CD8-positive, alpha-beta memory T cell (primary cell): ENCODE measurements around the gene DHRS7C. TPM values are rescaled to one million over a fixed set of nuclear protein-coding genes. Genes with fewer than 3 reads are reported as not detected.

ENCODE experiments used
- CTCF ChIA-PET: fragments of 350-600 bp; sonication (Branson Sonifier 250); formaldehyde crosslinking; loops from one replicate; lab custom pipeline; 2021; ENCODE audit warnings: antibody characterized with exemption; lab: Charles Lee
- POLR2A ChIA-PET: fragments of 350-600 bp; sonication (Branson Sonifier 250); formaldehyde crosslinking; loops from one replicate; lab custom pipeline; 2021; ENCODE audit warnings: antibody characterized with exemption; lab: Charles Lee
- DNase-seq, 5 donors: peaks; one replicate each; pipeline versions ENCODE4 v3.0.0 to v3.0.0-alpha.2; 2020 to 2022; ENCODE audit warnings: mixed read lengths in 1 of 5
- H3K27ac ChIP-seq: one replicate; pipeline ENCODE4 v1.7.0; 2013; ENCODE audit warnings: low read depth, mild to moderate bottlenecking, low read length, moderate library complexity
- H3K27me3 ChIP-seq: 2 replicates; pipeline ENCODE4 v1.7.0; 2013; ENCODE audit warnings: low read length, mild to moderate bottlenecking; ENCODE audit not compliant: insufficient read depth, poor library complexity, severe bottlenecking
- H3K36me3 ChIP-seq: 2 replicates; pipeline ENCODE4 v1.7.0; 2013; ENCODE audit warnings: mild to moderate bottlenecking, low read length, moderate library complexity; ENCODE audit not compliant: insufficient read depth
- H3K4me1 ChIP-seq: 2 replicates; pipeline ENCODE4 v1.7.0; 2013; ENCODE audit warnings: mild to moderate bottlenecking, low read length, moderate library complexity; ENCODE audit not compliant: insufficient read depth
- H3K4me3 ChIP-seq: 2 replicates; pipeline ENCODE4 v1.7.0; 2013; ENCODE audit warnings: mild to moderate bottlenecking, low read length
- H3K9me3 ChIP-seq: 2 replicates; pipeline ENCODE4 v1.7.0; 2013; ENCODE audit warnings: mild to moderate bottlenecking, low read length
- H3K27ac Mint-ChIP-seq, 8 donors: one replicate each; pipeline ENCODE4 v1.8.0; 2020 to 2021; ENCODE audit warnings: mixed read lengths in 8 of 8, mild to moderate bottlenecking in 6 of 8, inconsistent platforms in 3 of 8, moderate library complexity in 3 of 8
- H3K27me3 Mint-ChIP-seq, 2 donors: one replicate each; pipeline ENCODE4 v1.8.0; 2020 to 2021; ENCODE audit warnings: mixed read lengths in 2 of 2, mild to moderate bottlenecking in 1 of 2, moderate library complexity in 1 of 2
- H3K36me3 Mint-ChIP-seq, 3 donors: one replicate each; pipeline ENCODE4 v1.8.0; 2020 to 2021; ENCODE audit warnings: mixed read lengths in 3 of 3, inconsistent platforms in 1 of 3, mild to moderate bottlenecking in 1 of 3
- H3K4me1 Mint-ChIP-seq, 3 donors: one replicate each; pipeline ENCODE4 v1.8.0; 2020 to 2021; ENCODE audit warnings: mixed read lengths in 3 of 3, inconsistent platforms in 1 of 3, mild to moderate bottlenecking in 1 of 3
- H3K4me3 Mint-ChIP-seq, 7 donors: one replicate each; pipeline ENCODE4 v1.8.0; 2020 to 2021; ENCODE audit warnings: mixed read lengths in 7 of 7, mild to moderate bottlenecking in 6 of 7, moderate library complexity in 4 of 7, inconsistent platforms in 2 of 7
- H3K9me3 Mint-ChIP-seq, 5 donors: one replicate each; pipeline ENCODE4 v1.8.0; 2020 to 2022; ENCODE audit warnings: mixed read lengths in 5 of 5, mild to moderate bottlenecking in 3 of 5, moderate library complexity in 2 of 5, inconsistent platforms in 1 of 5
- polyA plus RNA-seq: library from polyadenylated mRNA; unstranded; fragments of 300-500 nt; fragmentation: Illumina TruSeq; gene quantifications from one replicate; pipeline ENCODE4 v1.2.3, GENCODE V29; 2021
- total RNA-seq, 2 experiments: library from RNA; stranded (reverse); gene quantifications; one replicate each; pipeline ENCODE4 v1.2.3, GENCODE V29; 2021

DHRS7C gene
- total and polyA plus RNA-seq, 3 experiments from 2014 or later: not detected

DNA sequence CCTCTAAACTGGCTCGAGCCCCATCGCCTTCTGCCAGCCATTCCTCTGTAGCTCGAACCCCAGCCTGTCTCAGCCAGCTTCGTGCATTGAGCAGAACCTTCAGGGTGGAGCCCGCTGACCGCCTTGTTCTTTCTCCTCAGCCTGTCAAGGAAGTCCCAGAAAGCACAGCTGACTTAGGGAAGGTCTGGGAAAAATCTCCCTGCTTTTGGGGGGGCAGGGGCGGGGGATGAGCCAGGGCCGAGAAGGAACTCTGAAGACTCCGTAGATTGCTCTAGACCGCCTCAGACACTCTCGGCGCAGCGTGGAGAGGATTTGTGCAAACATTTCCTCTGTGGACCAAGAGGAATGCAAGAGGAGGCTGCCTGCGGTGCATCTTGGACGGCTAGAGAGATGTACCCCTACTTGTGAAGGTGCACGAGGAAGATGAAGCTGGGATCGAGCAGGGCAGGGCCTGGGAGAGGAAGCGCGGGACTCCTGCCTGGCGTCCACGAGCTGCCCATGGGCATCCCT lies 34.3 kb upstream of the DHRS7C start, which contains the start of gene GLP2R:
TSS of gene GLP2R (plus strand) at position 284 of the 510 bp plus-strand sequence. CDS start at position 424, 140 bp downstream.
- Mint-ChIP-seq H3K9me3 (peaks cover 0 to 2% (median 0%) of the 10 kb centered on the region in 5 donors), H3K4me1 (no peaks in the 10 kb centered on the region), H3K27ac (no peak within 1 kb of the TSS), H3K36me3 (no peaks in the 10 kb centered on the region), H3K4me3 (no peak within 1 kb of the TSS), H3K27me3 (peaks cover 3 to 32% of the 10 kb centered on the region in 2 donors)
- H3K27me3 ChIP-seq: no peaks in the 10 kb centered on the region
- DNase-seq: no peak
- no peak within 1 kb of the TSS for H3K27ac ChIP-seq
- no peak within 1 kb of the TSS for H3K4me3 ChIP-seq
- POLR2A ChIA-PET: no interaction called here
- no peaks in the 10 kb centered on the region for H3K9me3 ChIP-seq
- H3K36me3 ChIP-seq: no peaks in the 10 kb centered on the region
- CTCF ChIA-PET: no interaction called here
- H3K4me1 ChIP-seq: no peaks in the 10 kb centered on the region

GRCh38 chr17:9824797-9825338 lies 33.5 kb upstream of the DHRS7C start:
- ChIA-PET POLR2A (no interaction called here), CTCF (no interaction called here)
- H3K27ac ChIP-seq: no peak overlapping the region
- no peaks in the 10 kb centered on the region for H3K4me1 ChIP-seq
- no peaks in the 10 kb centered on the region for H3K9me3 ChIP-seq
- H3K4me3 ChIP-seq: no peak overlapping the region
- H3K9me3 Mint-ChIP-seq: peaks cover 0 to 2% (median 0%) of the 10 kb centered on the region in 5 donors
- H3K4me1 Mint-ChIP-seq: no peaks in the 10 kb centered on the region
- H3K4me3 Mint-ChIP-seq: no peak overlapping the region
- H3K27me3 ChIP-seq: no peaks in the 10 kb centered on the region
- no peak for DNase-seq
- no peaks in the 10 kb centered on the region for H3K36me3 Mint-ChIP-seq
- H3K27me3 Mint-ChIP-seq: peaks cover 7 to 32% of the 10 kb centered on the region in 2 donors
- no peak overlapping the region for H3K27ac Mint-ChIP-seq
- no peaks in the 10 kb centered on the region for H3K36me3 ChIP-seq

DNA sequence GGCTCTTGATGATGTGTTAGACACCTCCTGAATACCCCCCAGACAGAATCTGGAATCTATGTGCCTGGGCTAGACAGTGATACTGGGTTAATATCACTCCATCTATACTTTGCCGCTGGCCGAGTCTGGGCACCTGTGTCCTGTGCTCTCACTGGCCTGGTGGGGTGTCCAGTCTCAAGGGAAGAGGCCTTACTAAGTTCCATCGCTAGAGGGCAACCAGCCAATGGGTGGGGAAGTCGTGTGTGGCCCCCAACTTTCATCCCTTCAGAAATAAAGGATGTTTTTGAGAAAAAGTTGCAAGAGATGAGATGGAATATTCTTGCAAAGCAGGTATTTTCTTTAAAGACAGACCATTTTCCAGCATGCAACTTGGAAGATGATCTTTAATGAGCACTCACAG lies 32.7 kb upstream of the DHRS7C start:
- ChIA-PET CTCF (no interaction called here), POLR2A (no interaction called here)
- Mint-ChIP-seq H3K27me3 (peaks cover 8 to 36% of the 10 kb centered on the region in 2 donors), H3K4me1 (no peaks in the 10 kb centered on the region), H3K4me3 (no peak overlapping the region), H3K36me3 (no peaks in the 10 kb centered on the region), H3K27ac (no peak overlapping the region), H3K9me3 (peaks cover 0 to 2% (median 0%) of the 10 kb centered on the region in 5 donors)
- no peaks in the 10 kb centered on the region for H3K27me3 ChIP-seq
- DNase-seq: no peak
- H3K27ac ChIP-seq: no peak overlapping the region
- H3K4me3 ChIP-seq: no peak overlapping the region
- H3K9me3 ChIP-seq: no peaks in the 10 kb centered on the region
- H3K36me3 ChIP-seq: no peaks in the 10 kb centered on the region
- H3K4me1 ChIP-seq: no peaks in the 10 kb centered on the region

DNA sequence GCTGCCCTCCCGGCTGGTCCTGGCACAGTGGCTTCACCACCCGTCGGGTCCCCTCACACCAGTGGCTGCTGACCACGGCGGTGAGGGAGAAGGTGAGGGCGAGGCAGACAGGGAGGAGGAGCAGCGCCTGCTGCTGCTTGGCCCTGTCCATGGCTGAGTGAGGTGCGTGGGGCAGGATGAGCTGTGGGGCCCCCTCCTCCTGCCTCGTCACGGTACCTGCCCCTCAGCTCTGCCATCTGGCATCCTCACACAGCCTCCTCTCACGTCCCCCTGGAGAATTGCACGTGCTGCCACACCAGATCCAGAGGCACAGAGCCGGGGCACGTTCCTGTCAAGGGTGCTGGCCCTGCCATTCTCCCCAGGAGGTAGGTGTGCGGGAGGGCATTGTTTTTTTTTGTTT lies 30.5 kb upstream of the DHRS7C start, which contains the start of gene GSG1L2:
TSS of gene GSG1L2 (minus strand) at position 159 of the 400 bp plus-strand sequence. CDS start at position 151, 8 bp downstream.
- ChIA-PET CTCF (no interaction called here), POLR2A (no interaction called here)
- Mint-ChIP-seq H3K27me3 (peaks cover 10 to 34% of the 10 kb centered on the region in 2 donors), H3K4me3 (no peak within 1 kb of the TSS), H3K9me3 (peaks cover 0 to 2% (median 0%) of the 10 kb centered on the region in 5 donors), H3K4me1 (no peaks in the 10 kb centered on the region), H3K36me3 (no peaks in the 10 kb centered on the region), H3K27ac (no peak within 1 kb of the TSS)
- Histone ChIP-seq H3K36me3 (no peaks in the 10 kb centered on the region), H3K4me3 (no peak within 1 kb of the TSS), H3K9me3 (no peaks in the 10 kb centered on the region), H3K27ac (no peak within 1 kb of the TSS), H3K27me3 (no peaks in the 10 kb centered on the region), H3K4me1 (no peaks in the 10 kb centered on the region)
- DNase-seq: no peak

- CTCF ChIA-PET: no interaction called here
- POLR2A ChIA-PET: no interaction called here
These were observed 29.1 kb upstream of the DHRS7C start for GRCh38 chr17:9820448-9820847.

DNA sequence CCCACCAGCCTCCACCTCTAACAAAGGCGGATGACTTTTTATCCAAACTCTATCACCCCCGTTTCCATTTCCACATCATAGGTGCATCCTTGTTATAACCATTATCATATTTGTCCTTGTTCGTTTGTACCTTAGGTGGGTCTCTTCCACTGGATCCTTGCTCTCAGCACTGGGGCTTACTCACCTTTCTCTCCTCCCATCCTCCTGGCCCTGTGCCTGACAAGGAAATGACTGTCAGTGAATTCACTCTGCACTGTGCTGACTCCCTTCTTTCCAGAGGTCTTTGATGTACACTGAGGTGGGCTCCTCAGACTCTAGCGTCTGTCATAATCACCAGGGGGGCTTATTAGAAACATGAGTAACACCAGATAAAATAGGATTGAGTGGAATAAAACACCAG lies 27.4 kb upstream of the DHRS7C start:
- Histone ChIP-seq H3K27ac (no peak overlapping the region), H3K4me3 (no peak overlapping the region), H3K4me1 (no peaks in the 10 kb centered on the region), H3K27me3 (no peaks in the 10 kb centered on the region), H3K9me3 (no peaks in the 10 kb centered on the region), H3K36me3 (no peaks in the 10 kb centered on the region)
- Mint-ChIP-seq H3K4me3 (no peak overlapping the region), H3K9me3 (peaks cover 0 to 2% (median 0%) of the 10 kb centered on the region in 5 donors), H3K27me3 (peaks cover 12 to 20% of the 10 kb centered on the region in 2 donors), H3K36me3 (no peaks in the 10 kb centered on the region), H3K4me1 (no peaks in the 10 kb centered on the region), H3K27ac (peak overlapping the region in 1 of 8 donors; percentile 72)
- POLR2A ChIA-PET: no interaction called here
- DNase-seq: no peak
- CTCF ChIA-PET: no interaction called here

More at GRCh38 chr17:9820448-9820847, 29.1 kb upstream of the DHRS7C start:
- H3K27ac ChIP-seq: no peak overlapping the region
- Mint-ChIP-seq H3K4me3 (no peak overlapping the region), H3K27ac (no peak overlapping the region), H3K4me1 (no peaks in the 10 kb centered on the region), H3K36me3 (no peaks in the 10 kb centered on the region), H3K27me3 (peaks cover 11 to 34% of the 10 kb centered on the region in 2 donors), H3K9me3 (peaks cover 0 to 2% (median 0%) of the 10 kb centered on the region in 5 donors)
- no peak for DNase-seq
- H3K36me3 ChIP-seq: no peaks in the 10 kb centered on the region
- H3K4me1 ChIP-seq: no peaks in the 10 kb centered on the region
- H3K9me3 ChIP-seq: no peaks in the 10 kb centered on the region
- no peaks in the 10 kb centered on the region for H3K27me3 ChIP-seq
- H3K4me3 ChIP-seq: no peak overlapping the region

GRCh38 chr17:9817086-9817485 lies 25.7 kb upstream of the DHRS7C start:
- H3K4me1 Mint-ChIP-seq: no peaks in the 10 kb centered on the region
- no peaks in the 10 kb centered on the region for H3K36me3 Mint-ChIP-seq
- ChIA-PET CTCF (no interaction called here), POLR2A (no interaction called here)
- H3K4me3 Mint-ChIP-seq: no peak overlapping the region
- Histone ChIP-seq H3K9me3 (no peaks in the 10 kb centered on the region), H3K27ac (no peak overlapping the region), H3K4me3 (no peak overlapping the region), H3K4me1 (no peaks in the 10 kb centered on the region), H3K27me3 (no peaks in the 10 kb centered on the region), H3K36me3 (no peaks in the 10 kb centered on the region)
- H3K27me3 Mint-ChIP-seq: peaks cover 14 to 17% of the 10 kb centered on the region in 2 donors
- no peak overlapping the region for H3K27ac Mint-ChIP-seq
- no peaks in the 10 kb centered on the region for H3K9me3 Mint-ChIP-seq
- DNase-seq: no peak

DNA sequence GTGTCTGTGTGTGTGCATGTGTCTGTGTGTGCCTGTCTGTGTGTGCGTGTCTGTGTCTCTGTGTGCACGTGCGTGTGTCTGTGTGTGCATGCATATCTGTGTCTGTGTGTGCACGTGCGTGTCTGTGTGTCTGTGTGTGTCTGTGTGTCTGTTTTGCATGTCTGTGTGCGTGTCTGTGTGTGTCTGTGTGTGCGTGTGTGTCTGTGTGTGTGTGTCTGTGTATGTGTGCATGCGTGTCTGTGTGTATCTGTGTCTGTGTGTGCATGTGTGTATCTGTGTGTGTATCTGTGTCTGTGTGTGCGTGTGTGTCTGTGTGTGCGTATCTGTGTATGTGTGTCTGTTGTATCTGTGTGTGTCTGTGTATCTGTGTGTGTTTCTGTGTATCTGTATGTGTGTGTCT lies 25.1 kb upstream of the DHRS7C start:
- Histone ChIP-seq H3K4me1 (no peaks in the 10 kb centered on the region), H3K36me3 (no peaks in the 10 kb centered on the region), H3K27me3 (no peaks in the 10 kb centered on the region), H3K9me3 (no peaks in the 10 kb centered on the region), H3K4me3 (no peak overlapping the region), H3K27ac (no peak overlapping the region)
- Mint-ChIP-seq H3K36me3 (no peaks in the 10 kb centered on the region), H3K4me3 (no peak overlapping the region), H3K9me3 (peaks cover 0 to 2% (median 0%) of the 10 kb centered on the region in 5 donors), H3K27me3 (peaks cover 13 to 17% of the 10 kb centered on the region in 2 donors), H3K4me1 (no peaks in the 10 kb centered on the region), H3K27ac (no peak overlapping the region)
- POLR2A ChIA-PET: no interaction called here
- no peak for DNase-seq
- CTCF ChIA-PET: no interaction called here
